ENCODE measurements around the gene STAG1.
"Not testable (repeated sequence)": the region's sequence is repeated elsewhere in the genome, so short reads cannot be mapped to it uniquely, and the experiment has no call there.

The STAG1 gene

DNA sequence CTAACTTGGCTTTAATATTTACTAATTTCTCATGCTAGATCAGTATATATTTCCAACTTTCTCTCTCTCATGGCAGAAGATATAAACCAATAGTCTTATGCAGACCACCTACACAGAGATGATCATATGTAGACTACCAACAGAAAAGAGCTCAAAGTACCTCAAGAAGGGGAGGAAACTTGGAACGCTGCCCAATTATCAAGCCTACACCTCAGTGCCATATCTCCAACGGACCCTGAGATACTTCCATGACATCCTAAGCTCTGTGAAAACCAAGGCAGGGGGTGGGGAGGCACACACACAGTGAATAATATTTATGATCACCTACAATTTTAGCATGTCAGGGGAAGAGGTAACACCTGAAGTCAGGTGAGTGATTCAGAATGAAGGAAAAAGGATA is 100.6 kb downstream of the STAG1 start:
- Histone ChIP-seq H3K9ac (ENCODE audit: low read length in 2 of 2) (no peak overlapping the region), H3K4me3 (ENCODE audit: low read length in 2 of 2) (no peak overlapping the region), H3K27me3 (ENCODE audit: control insufficient read depth in 1 of 2, insufficient read depth in 2 of 2, low read length in 2 of 2) (no peaks in the 10 kb centered on the region)

DNA sequence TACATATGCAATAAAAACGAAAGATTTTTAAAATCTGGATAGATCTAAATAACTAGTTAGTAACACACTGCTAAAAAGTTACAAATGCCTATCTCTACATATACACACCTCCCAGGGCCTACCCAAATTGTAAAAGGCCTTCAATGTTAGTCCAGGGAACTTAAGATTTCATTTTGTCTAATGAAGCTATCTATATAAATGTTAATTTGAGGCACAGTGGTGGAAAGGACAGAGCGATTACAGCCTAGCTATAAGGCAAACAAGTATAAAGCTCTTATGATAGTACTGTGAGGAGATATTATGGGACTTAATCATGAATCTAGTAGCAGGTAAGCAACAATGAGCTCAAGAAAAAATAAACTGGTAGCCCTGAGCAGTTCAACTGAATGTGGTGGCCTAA is 101.7 kb downstream of the STAG1 start:
- no peak overlapping the region for H3K27ac ChIP-seq (ENCODE audit: low read length)
- H3K27me3 ChIP-seq (ENCODE audit: control insufficient read depth in 1 of 2, insufficient read depth in 2 of 2, low read length in 2 of 2): no peaks in the 10 kb centered on the region
- no peak overlapping the region for H3K4me3 ChIP-seq (ENCODE audit: low read length in 2 of 2)
- H3K9ac ChIP-seq (ENCODE audit: low read length in 2 of 2): no peak overlapping the region
- H3K9me3 ChIP-seq (ENCODE audit: control insufficient read depth in 2 of 2, low read length in 2 of 2): peaks cover 0 to 10% of the 10 kb centered on the region in 2 donors
- no peaks in the 10 kb centered on the region for H3K36me3 ChIP-seq (ENCODE audit: control insufficient read depth in 2 of 2, insufficient read depth in 2 of 2, low read length in 2 of 2)
- H3K4me1 ChIP-seq (ENCODE audit: control insufficient read depth, insufficient read depth, low read length): no peaks in the 10 kb centered on the region

More for the DNA sequence above, 100.6 kb downstream of the STAG1 start:
- no peak overlapping the region for H3K27ac ChIP-seq (ENCODE audit: low read length)
- no peaks in the 10 kb centered on the region for H3K36me3 ChIP-seq (ENCODE audit: control insufficient read depth in 2 of 2, insufficient read depth in 2 of 2, low read length in 2 of 2)
- H3K4me1 ChIP-seq (ENCODE audit: control insufficient read depth, insufficient read depth, low read length): no peaks in the 10 kb centered on the region
- H3K9me3 ChIP-seq (ENCODE audit: control insufficient read depth in 2 of 2, low read length in 2 of 2): peaks cover 0 to 10% of the 10 kb centered on the region in 2 donors

DNA sequence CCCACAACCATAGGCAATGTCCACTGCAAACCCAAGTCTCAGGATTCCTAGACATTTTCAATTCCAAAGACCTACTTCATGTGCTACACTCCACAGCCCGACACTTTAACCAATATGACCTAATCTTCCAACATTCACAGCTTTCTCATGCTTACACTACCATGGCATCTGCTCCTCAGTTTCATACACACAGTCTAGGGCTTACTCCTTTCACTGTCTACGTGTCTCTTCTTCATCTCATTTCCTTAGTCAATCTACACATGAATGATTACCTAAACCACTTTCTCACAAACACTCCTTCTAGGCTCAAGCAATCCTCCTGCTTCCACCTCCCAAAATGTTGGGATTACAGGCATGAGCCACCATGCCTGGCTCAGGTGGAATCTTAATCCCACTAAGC is 106.3 kb downstream of the STAG1 start:
- Histone ChIP-seq H3K9me3 (ENCODE audit: control insufficient read depth in 2 of 2, low read length in 2 of 2) (no peaks in the 10 kb centered on the region), H3K9ac (ENCODE audit: low read length in 2 of 2) (no peak overlapping the region), H3K27ac (ENCODE audit: low read length) (no peak overlapping the region), H3K4me1 (ENCODE audit: control insufficient read depth, insufficient read depth, low read length) (no peaks in the 10 kb centered on the region), H3K4me3 (ENCODE audit: low read length in 2 of 2) (no peak overlapping the region), H3K27me3 (ENCODE audit: control insufficient read depth in 1 of 2, insufficient read depth in 2 of 2, low read length in 2 of 2) (no peaks in the 10 kb centered on the region), H3K36me3 (ENCODE audit: control insufficient read depth in 2 of 2, insufficient read depth in 2 of 2, low read length in 2 of 2) (no peaks in the 10 kb centered on the region)

DNA sequence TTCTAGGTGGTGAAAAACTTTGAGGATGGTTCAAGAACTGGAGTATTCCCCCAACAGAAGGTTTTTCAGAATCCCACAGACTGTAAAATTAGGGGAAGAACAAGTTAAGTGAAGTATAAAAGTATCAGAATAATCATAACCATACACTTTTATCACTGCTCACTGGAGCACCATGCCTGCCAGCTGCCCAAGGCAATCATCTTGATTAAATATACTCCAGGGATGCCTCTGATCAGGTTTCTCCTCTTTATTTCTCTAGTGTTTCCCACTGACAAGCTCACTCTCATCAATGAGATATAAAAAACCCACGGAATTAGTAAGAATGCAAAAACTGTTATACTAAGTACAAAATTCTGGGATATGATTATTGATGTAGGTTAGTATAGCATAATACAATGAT is 108.0 kb downstream of the STAG1 start:
- no peaks in the 10 kb centered on the region for H3K9me3 ChIP-seq (ENCODE audit: control insufficient read depth in 2 of 2, low read length in 2 of 2)
- no peaks in the 10 kb centered on the region for H3K4me1 ChIP-seq (ENCODE audit: control insufficient read depth, insufficient read depth, low read length)
- no peaks in the 10 kb centered on the region for H3K36me3 ChIP-seq (ENCODE audit: control insufficient read depth in 2 of 2, insufficient read depth in 2 of 2, low read length in 2 of 2)
- no peak overlapping the region for H3K4me3 ChIP-seq (ENCODE audit: low read length in 2 of 2)
- H3K27me3 ChIP-seq (ENCODE audit: control insufficient read depth in 1 of 2, insufficient read depth in 2 of 2, low read length in 2 of 2): no peaks in the 10 kb centered on the region
- H3K9ac ChIP-seq (ENCODE audit: low read length in 2 of 2): no peak overlapping the region
- no peak overlapping the region for H3K27ac ChIP-seq (ENCODE audit: low read length)

DNA sequence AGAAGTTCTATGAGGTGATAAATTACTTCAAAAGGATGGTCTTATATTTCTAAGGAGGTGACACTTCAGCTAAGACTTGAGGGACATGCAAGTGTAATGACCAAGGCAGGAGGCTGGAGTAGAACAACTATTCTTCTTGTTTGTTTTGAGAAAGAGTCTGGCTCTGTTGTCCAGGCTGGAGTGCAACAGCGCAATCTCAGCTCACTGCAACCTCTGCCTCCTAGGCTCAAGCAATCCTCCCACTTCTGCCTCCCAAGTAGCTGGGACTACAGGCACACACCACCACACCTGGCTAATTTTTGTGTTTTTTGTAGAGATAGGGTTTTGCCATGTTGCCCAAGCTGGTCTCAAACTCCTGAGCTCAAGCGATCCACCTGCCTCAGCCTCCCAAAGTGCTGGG is 108.8 kb downstream of the STAG1 start:
- not testable (repeated sequence) for H3K36me3 ChIP-seq (ENCODE audit: control insufficient read depth in 2 of 2, insufficient read depth in 2 of 2, low read length in 2 of 2); H3K9ac ChIP-seq (ENCODE audit: low read length in 2 of 2); H3K27me3 ChIP-seq (ENCODE audit: control insufficient read depth in 1 of 2, insufficient read depth in 2 of 2, low read length in 2 of 2); H3K27ac ChIP-seq (ENCODE audit: low read length); H3K4me1 ChIP-seq (ENCODE audit: control insufficient read depth, insufficient read depth, low read length); H3K9me3 ChIP-seq (ENCODE audit: control insufficient read depth in 2 of 2, low read length in 2 of 2); H3K4me3 ChIP-seq (ENCODE audit: low read length in 2 of 2)

DNA sequence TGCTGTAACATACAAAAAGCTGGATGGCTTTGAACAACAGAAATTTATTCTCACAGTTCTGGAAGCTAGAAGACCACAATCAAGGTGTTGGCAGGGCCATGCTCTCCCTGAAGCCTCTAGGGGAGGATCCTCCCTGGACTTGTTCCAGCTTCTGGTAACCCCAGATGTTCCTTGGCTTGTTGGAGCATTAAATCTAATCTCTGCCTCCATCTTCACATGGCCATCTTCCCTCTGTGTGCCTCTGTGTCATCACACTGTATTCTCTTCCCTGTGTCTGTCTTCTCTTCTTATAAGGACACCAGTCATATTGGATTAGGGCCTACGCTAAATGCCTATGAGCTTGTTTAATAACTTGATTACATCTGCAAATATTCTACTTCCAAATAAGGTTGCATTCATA is 109.5 kb downstream of the STAG1 start:
- no peaks in the 10 kb centered on the region for H3K36me3 ChIP-seq (ENCODE audit: control insufficient read depth in 2 of 2, insufficient read depth in 2 of 2, low read length in 2 of 2)
- H3K9ac ChIP-seq (ENCODE audit: low read length in 2 of 2): no peak overlapping the region
- H3K4me3 ChIP-seq (ENCODE audit: low read length in 2 of 2): no peak overlapping the region
- H3K4me1 ChIP-seq (ENCODE audit: control insufficient read depth, insufficient read depth, low read length): no peaks in the 10 kb centered on the region
- H3K9me3 ChIP-seq (ENCODE audit: control insufficient read depth in 2 of 2, low read length in 2 of 2): no peaks in the 10 kb centered on the region
- no peaks in the 10 kb centered on the region for H3K27me3 ChIP-seq (ENCODE audit: control insufficient read depth in 1 of 2, insufficient read depth in 2 of 2, low read length in 2 of 2)
- H3K27ac ChIP-seq (ENCODE audit: low read length): no peak overlapping the region

DNA sequence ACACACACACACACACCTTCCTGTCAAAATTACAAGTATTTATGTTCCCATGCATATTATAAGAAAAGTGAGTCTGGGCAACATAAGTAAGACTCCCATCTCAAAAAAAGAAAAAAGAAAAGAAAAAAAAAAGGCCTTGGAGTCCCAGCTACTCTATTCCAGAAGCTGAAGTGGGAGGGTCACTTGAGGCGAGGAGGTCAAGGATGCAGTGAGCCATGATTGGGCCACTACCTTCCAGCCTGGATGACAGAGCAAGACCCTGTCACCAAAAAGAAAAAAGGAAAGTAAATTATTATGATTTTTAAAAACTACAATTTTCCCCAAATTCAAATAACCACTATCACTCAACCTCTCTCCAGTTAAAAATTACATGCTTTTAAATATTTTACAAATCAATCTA is 113.1 kb downstream of the STAG1 start:
- Histone ChIP-seq H3K4me1 (ENCODE audit: control insufficient read depth, insufficient read depth, low read length) (no peaks in the 10 kb centered on the region), H3K27ac (ENCODE audit: low read length) (no peak overlapping the region), H3K4me3 (ENCODE audit: low read length in 2 of 2) (no peak overlapping the region), H3K9ac (ENCODE audit: low read length in 2 of 2) (no peak overlapping the region), H3K36me3 (ENCODE audit: control insufficient read depth in 2 of 2, insufficient read depth in 2 of 2, low read length in 2 of 2) (no peaks in the 10 kb centered on the region), H3K27me3 (ENCODE audit: control insufficient read depth in 1 of 2, insufficient read depth in 2 of 2, low read length in 2 of 2) (no peaks in the 10 kb centered on the region), H3K9me3 (ENCODE audit: control insufficient read depth in 2 of 2, low read length in 2 of 2) (no peaks in the 10 kb centered on the region)

DNA sequence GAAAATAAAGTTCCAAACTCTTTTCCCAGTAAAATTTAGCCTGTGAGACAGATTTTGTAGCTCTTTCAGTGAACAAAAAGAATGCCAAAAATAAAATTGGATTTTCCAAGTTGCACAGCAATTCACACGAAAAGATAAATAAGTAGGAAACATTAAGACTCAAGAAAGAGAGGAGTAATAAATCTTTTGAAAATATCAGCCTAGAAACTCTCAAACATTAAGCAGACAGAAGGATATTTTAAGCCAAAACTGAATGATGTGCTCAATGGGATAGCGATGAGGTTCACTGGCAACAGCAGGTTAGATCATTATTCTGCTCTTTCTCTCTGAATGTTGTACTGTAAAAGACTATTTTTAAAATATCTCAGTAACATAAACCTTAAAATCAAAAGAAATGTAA is 115.0 kb downstream of the STAG1 start:
- Histone ChIP-seq H3K9ac (ENCODE audit: low read length in 2 of 2) (no peak overlapping the region), H3K4me3 (ENCODE audit: low read length in 2 of 2) (no peak overlapping the region), H3K4me1 (ENCODE audit: control insufficient read depth, insufficient read depth, low read length) (no peaks in the 10 kb centered on the region), H3K9me3 (ENCODE audit: control insufficient read depth in 2 of 2, low read length in 2 of 2) (no peaks in the 10 kb centered on the region), H3K27ac (ENCODE audit: low read length) (no peak overlapping the region), H3K27me3 (ENCODE audit: control insufficient read depth in 1 of 2, insufficient read depth in 2 of 2, low read length in 2 of 2) (no peaks in the 10 kb centered on the region), H3K36me3 (ENCODE audit: control insufficient read depth in 2 of 2, insufficient read depth in 2 of 2, low read length in 2 of 2) (no peaks in the 10 kb centered on the region)

DNA sequence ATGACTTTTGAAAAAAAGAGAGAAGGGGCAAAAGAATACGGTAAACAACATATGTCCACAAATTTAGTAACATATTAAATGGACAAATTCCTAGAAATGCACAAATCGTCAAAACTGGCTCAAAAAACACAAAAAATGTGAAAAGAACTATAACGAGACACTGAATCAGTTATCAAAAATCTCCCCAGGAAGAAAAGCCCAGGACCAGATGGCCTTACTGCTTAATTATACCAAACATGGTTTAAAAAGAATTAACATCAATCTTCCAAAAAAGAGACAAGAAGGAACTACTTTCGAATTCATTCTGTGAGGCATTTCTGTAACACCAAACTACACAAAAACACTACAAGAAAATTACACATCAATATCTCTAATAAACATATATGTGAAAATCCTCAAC is 117.4 kb downstream of the STAG1 start:
- H3K9ac ChIP-seq (ENCODE audit: low read length in 2 of 2): no peak overlapping the region
- no peaks in the 10 kb centered on the region for H3K9me3 ChIP-seq (ENCODE audit: control insufficient read depth in 2 of 2, low read length in 2 of 2)
- no peaks in the 10 kb centered on the region for H3K4me1 ChIP-seq (ENCODE audit: control insufficient read depth, insufficient read depth, low read length)

DNA sequence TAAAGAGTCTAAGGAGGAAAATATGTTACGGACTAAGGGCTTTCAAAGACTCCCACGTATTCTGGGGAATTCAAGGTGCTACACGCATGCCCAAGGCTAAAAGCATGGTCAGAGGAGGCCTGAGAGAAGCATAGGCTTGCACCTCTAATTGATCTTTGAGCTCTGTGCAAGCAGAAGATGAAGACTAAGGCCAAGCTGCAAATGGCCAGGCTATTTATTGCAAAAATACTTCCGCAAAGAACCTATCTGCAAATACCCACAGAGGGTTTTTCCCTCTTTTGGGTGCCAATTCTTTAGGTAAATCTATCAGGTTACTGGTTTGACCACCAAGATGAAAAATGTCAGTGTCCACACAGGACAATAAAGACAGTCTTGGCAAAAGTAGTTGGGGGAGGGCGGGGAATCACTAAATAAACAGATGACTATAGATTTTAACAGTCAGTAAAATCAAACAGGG is 119.5 kb downstream of the STAG1 start:
- Histone ChIP-seq H3K9me3 (ENCODE audit: control insufficient read depth in 2 of 2, low read length in 2 of 2) (no peaks in the 10 kb centered on the region), H3K27ac (ENCODE audit: low read length) (no peak overlapping the region), H3K9ac (ENCODE audit: low read length in 2 of 2) (no peak overlapping the region), H3K4me1 (ENCODE audit: control insufficient read depth, insufficient read depth, low read length) (no peaks in the 10 kb centered on the region), H3K4me3 (ENCODE audit: low read length in 2 of 2) (no peak overlapping the region), H3K36me3 (ENCODE audit: control insufficient read depth in 2 of 2, insufficient read depth in 2 of 2, low read length in 2 of 2) (no peaks in the 10 kb centered on the region), H3K27me3 (ENCODE audit: control insufficient read depth in 1 of 2, insufficient read depth in 2 of 2, low read length in 2 of 2) (no peaks in the 10 kb centered on the region)

More for the DNA sequence above, 117.4 kb downstream of the STAG1 start:
- H3K27me3 ChIP-seq (ENCODE audit: control insufficient read depth in 1 of 2, insufficient read depth in 2 of 2, low read length in 2 of 2): no peaks in the 10 kb centered on the region
- H3K36me3 ChIP-seq (ENCODE audit: control insufficient read depth in 2 of 2, insufficient read depth in 2 of 2, low read length in 2 of 2): no peaks in the 10 kb centered on the region
- H3K4me3 ChIP-seq (ENCODE audit: low read length in 2 of 2): no peak overlapping the region
- H3K27ac ChIP-seq (ENCODE audit: low read length): no peak overlapping the region

DNA sequence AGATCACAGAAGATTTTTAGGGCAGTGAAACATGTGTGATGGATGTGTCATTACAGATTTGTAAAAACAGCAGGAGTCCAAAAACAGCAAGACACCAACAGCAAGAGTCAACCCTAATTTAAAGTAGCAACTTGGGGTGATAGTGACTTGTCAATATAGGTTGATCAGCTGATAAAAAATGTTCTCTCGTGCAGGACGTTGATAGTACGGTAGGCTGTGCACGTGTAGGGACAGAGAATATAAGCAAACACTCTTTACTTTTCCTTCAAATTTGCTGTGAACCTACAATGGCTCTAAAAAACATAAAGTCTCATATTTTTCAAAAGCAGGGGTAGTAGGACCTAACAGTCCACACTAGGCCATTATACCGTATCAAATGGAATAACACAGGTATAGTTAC is 120.8 kb downstream of the STAG1 start:
- Histone ChIP-seq H3K36me3 (ENCODE audit: control insufficient read depth in 2 of 2, insufficient read depth in 2 of 2, low read length in 2 of 2) (no peaks in the 10 kb centered on the region), H3K27me3 (ENCODE audit: control insufficient read depth in 1 of 2, insufficient read depth in 2 of 2, low read length in 2 of 2) (no peaks in the 10 kb centered on the region), H3K4me3 (ENCODE audit: low read length in 2 of 2) (no peak overlapping the region), H3K9ac (ENCODE audit: low read length in 2 of 2) (no peak overlapping the region), H3K4me1 (ENCODE audit: control insufficient read depth, insufficient read depth, low read length) (no peaks in the 10 kb centered on the region), H3K9me3 (ENCODE audit: control insufficient read depth in 2 of 2, low read length in 2 of 2) (no peaks in the 10 kb centered on the region), H3K27ac (ENCODE audit: low read length) (no peak overlapping the region)
